ENCODE results near the gene TANC1.

DNA sequence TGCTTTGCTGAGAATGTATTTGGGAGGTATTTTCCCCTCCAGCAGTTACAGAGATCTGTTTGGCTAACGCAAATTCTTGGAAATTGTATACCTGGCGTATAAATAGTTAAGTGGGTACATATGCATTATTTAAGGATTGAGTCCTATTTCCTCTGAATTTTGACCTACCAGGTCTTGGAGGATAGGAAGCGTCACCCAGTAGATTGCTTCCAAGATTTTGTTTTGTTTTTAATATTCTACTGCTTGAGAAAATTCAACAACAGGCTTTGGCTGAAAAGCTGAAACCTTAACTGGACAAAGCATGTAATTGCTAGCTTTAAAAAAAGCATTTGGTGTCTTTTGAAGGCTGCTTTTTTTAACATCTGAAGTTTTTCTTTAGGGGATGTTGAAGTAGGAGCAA, 168.0 kb downstream of the TANC1 start:
- TF ChIP-seq, protein P1, sequence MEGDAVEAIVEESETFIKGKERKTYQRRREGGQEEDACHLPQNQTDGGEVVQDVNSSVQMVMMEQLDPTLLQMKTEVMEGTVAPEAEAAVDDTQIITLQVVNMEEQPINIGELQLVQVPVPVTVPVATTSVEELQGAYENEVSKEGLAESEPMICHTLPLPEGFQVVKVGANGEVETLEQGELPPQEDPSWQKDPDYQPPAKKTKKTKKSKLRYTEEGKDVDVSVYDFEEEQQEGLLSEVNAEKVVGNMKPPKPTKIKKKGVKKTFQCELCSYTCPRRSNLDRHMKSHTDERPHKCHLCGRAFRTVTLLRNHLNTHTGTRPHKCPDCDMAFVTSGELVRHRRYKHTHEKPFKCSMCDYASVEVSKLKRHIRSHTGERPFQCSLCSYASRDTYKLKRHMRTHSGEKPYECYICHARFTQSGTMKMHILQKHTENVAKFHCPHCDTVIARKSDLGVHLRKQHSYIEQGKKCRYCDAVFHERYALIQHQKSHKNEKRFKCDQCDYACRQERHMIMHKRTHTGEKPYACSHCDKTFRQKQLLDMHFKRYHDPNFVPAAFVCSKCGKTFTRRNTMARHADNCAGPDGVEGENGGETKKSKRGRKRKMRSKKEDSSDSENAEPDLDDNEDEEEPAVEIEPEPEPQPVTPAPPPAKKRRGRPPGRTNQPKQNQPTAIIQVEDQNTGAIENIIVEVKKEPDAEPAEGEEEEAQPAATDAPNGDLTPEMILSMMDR (conservative IDR thresholded peaks at IDR 0.05; ENCODE audit: low read depth, low read length): no peak
- TF ChIP-seq, protein P2, sequence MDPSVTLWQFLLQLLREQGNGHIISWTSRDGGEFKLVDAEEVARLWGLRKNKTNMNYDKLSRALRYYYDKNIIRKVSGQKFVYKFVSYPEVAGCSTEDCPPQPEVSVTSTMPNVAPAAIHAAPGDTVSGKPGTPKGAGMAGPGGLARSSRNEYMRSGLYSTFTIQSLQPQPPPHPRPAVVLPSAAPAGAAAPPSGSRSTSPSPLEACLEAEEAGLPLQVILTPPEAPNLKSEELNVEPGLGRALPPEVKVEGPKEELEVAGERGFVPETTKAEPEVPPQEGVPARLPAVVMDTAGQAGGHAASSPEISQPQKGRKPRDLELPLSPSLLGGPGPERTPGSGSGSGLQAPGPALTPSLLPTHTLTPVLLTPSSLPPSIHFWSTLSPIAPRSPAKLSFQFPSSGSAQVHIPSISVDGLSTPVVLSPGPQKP (IDR thresholded peaks at IDR 0.05; ENCODE audit: borderline replicate concordance, low read depth, low read length): no peak
- no peak for TF ChIP-seq RAD21 (IDR thresholded peaks at IDR 0.05; ENCODE audit: low read length)
- no peak for TF ChIP-seq POLR2A (IDR thresholded peaks at IDR 0.05; ENCODE audit: low read depth, low read length)
- no peak for TF ChIP-seq MXI1 (IDR thresholded peaks at IDR 0.05; ENCODE audit: borderline replicate concordance, low read depth, low read length)

Data from IMR-90 (cell line).